Kidney (tissue), 14 donors: ENCODE data around the gene DHFR. TPM values are rescaled to one million over a fixed set of nuclear protein-coding genes. Genes with fewer than 3 reads are reported as not detected.

ENCODE experiments used
- DNase-seq, 5 donors: peaks; one replicate each; pipeline ENCODE4 v3.0.0-alpha.2; 2013 to 2020
- FAIRE-seq: peaks from 2 replicates; lab custom pipeline; 2012; peaks lifted over from hg19 to GRCh38; lab: Jason Lieb, UNC
- H3K27ac ChIP-seq, 2 donors: one replicate each; pipeline ENCODE4 v1.7.0; 2013; ENCODE audit warnings: low read depth in 2 of 2, low read length in 2 of 2, inconsistent platforms in 1 of 2
- H3K27me3 ChIP-seq: one replicate; pipeline ENCODE4 v1.7.1; 2013; ENCODE audit warnings: low read length, inconsistent platforms; ENCODE audit not compliant: control insufficient read depth, insufficient read depth
- H3K36me3 ChIP-seq, 3 donors: one replicate each; pipeline versions ENCODE4 v1.7.0 to v1.7.1; 2013; ENCODE audit warnings: low read length in 3 of 3, control low read depth in 1 of 3, inconsistent platforms in 1 of 3; ENCODE audit not compliant: insufficient read depth in 3 of 3, control insufficient read depth in 2 of 3
- H3K4me1 ChIP-seq, 3 donors: one replicate each; pipeline versions ENCODE4 v1.7.0 to v1.7.1; 2013; ENCODE audit warnings: low read length in 3 of 3, inconsistent platforms in 1 of 3, low read depth in 1 of 3; ENCODE audit not compliant: control insufficient read depth in 2 of 3, insufficient read depth in 2 of 3
- H3K4me3 ChIP-seq, 3 donors: one replicate each; pipeline versions ENCODE4 v1.7.0 to v1.8.1; 2013; ENCODE audit warnings: low read length in 3 of 3, control low read depth in 1 of 3, inconsistent platforms in 1 of 3
- H3K9ac ChIP-seq, 3 donors: one replicate each; pipeline versions ENCODE4 v1.7.0 to v1.7.1; 2013; ENCODE audit warnings: low read length in 3 of 3, control low read depth in 1 of 3, inconsistent platforms in 1 of 3
- H3K9me3 ChIP-seq, 3 donors: one replicate each; pipeline versions ENCODE4 v1.7.0 to v1.7.1; 2013; ENCODE audit warnings: low read length in 3 of 3, control low read depth in 1 of 3, inconsistent platforms in 1 of 3; ENCODE audit not compliant: control insufficient read depth in 2 of 3, insufficient read depth in 1 of 3
- CTCF ChIP-seq: IDR thresholded peaks from 3 replicates; pipeline ENCODE4 v1.5.1; 2012; ENCODE audit warnings: mild to moderate bottlenecking, moderate library complexity, borderline replicate concordance; ENCODE audit not compliant: insufficient read depth; ENCODE audit errors: extremely low read depth
- intact Hi-C: fragments of 100-400 bp; cut with DNase I; formaldehyde crosslinking; loops from one replicate; pipeline ENCODE4 v1.11.1; 2022
- polyA plus RNA-seq: library from polyadenylated mRNA; stranded (reverse); fragments of 350-450 nt; fragmentation: Illumina TruSeq; extraction: RNeasy Lipid Tissue Mini Kit (QIAGEN cat#74804); gene quantifications from one replicate; pipeline ENCODE4 v1.2.3, GENCODE V29; 2014; ENCODE audit warnings: low read depth, low replicate concordance; ENCODE audit not compliant: insufficient read depth
- total RNA-seq: library from RNA; stranded (reverse); fragmentation: NEBNext Ultra II Directional; extraction: Animal tissue kit (Norgen Biotek cat#: 25700); gene quantifications from one replicate; pipeline ENCODE4 v1.2.1, GENCODE V29; 2021
- donor health status: control.
- donor health status: control.
- donor health status: control.
- donor health status: control.
- donor health status: control.
- donor health status: DM: yes; HTN: yes; CAD: no.
- donor health status: Normal renal cell carcinoma (clear cell type).

DHFR gene
- total and polyA plus RNA-seq, 2 donors from 2014 or later, result 13.7 to 14.3 TPM

DNA sequence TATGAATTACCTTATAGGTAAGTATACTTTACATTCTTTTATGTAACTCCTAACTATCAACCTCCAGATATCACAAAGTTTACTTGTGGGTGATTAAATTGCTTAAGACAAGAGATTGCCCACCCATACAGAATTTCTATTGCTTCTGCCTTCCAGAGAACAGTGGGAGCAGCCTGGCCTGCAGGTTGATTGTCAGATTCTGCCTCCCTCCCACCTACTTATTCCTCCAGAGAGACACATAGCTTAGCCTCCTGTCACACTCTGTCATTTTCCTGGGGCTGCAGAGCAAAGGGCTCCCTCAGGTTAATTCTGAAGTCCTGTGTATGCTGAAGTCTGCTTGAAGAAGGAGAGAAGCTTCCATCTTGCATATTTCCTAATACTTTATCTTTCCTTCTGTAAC lies 48.5 kb upstream of the DHFR start:
- Histone ChIP-seq H3K9me3 (no peaks in the 10 kb centered on the region), H3K4me3 (no peak overlapping the region), H3K36me3 (peaks cover 0 to 8% (median 0%) of the 10 kb centered on the region in 3 donors), H3K27ac (no peak overlapping the region), H3K27me3 (no peaks in the 10 kb centered on the region), H3K9ac (no peak overlapping the region), H3K4me1 (peaks cover 0 to 16% (median 3%) of the 10 kb centered on the region in 3 donors)
- DNase-seq (no peak), FAIRE-seq (no peak)
- TF ChIP-seq CTCF, result no peak
- intact Hi-C loops, result no loop called here

DNA sequence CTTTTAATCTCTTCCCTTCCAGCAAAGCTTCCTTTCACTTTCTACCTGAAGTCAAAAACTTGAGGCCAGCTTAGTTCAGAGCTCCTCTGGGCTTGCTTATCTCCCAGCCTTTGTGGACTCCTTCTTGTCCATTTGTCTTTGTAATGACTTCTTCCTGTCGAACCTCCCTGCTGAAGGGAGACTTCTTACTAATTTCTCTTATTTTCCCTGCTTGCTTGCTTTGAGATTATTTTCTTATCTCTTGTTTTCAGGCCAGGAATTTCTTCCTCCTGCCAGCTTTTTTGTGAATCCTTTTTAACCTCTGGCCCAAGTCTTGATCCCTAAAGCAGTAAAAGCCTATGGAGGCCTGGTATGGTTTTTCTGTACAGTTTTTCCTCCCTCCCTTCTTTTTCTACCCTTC lies 46.8 kb upstream of the DHFR start:
- no peak for TF ChIP-seq CTCF
- no peak for FAIRE-seq
- Histone ChIP-seq H3K27ac (no peak overlapping the region), H3K4me1 (peaks cover 0 to 8% (median 3%) of the 10 kb centered on the region in 3 donors), H3K9ac (no peak overlapping the region), H3K27me3 (no peaks in the 10 kb centered on the region), H3K4me3 (no peak overlapping the region), H3K9me3 (no peaks in the 10 kb centered on the region), H3K36me3 (peaks cover 0 to 8% (median 0%) of the 10 kb centered on the region in 3 donors)
- DNase-seq, result no peak
- intact Hi-C loops, result no loop called here

DNA sequence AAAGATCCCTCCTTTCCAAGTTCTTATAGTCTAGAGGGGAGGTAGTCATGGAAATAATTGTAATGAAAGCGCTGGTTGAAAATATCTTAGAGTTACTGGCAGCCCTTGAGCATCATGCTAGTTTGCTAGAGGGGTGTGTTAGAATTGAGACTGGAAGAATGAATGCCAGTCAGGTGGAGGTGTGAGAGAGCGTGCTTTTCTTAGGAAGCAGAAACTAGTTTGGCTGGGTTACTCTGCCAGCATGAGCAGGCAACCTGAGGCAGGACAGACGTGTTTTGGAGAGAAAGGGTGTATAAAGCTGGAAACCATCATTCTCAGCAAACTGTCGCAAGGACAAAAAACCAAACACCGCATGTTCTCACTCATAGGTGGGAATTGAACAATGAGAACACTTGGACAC lies 43.6 kb upstream of the DHFR start:
- Histone ChIP-seq H3K36me3 (peaks cover 0 to 4% (median 0%) of the 10 kb centered on the region in 3 donors), H3K27ac (no peak overlapping the region), H3K9ac (no peak overlapping the region), H3K27me3 (no peaks in the 10 kb centered on the region), H3K4me3 (no peak overlapping the region), H3K4me1 (peaks cover 0 to 3% (median 0%) of the 10 kb centered on the region in 3 donors), H3K9me3 (no peaks in the 10 kb centered on the region)
- DNase-seq (no peak), FAIRE-seq (no peak)
- intact Hi-C loops, result no loop called here
- TF ChIP-seq CTCF, result no peak

DNA sequence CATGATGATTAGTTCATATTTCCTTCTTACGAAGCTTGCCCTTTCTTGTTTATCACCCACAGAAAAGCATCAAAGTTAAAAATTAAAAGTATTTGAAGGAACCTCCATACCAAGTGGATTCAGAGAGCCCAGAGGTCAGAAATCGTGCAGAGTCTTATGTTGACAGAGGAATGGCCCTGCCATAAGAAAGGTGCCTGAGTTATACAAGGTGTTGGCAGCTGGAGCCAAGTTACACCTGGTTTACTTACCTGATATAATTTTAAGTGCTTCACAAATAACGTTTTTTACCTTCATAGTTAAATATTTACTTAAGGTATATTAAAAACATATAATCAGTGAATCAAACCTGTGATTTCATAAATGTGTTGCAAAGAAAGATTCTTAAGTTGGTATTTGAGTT lies 42.3 kb upstream of the DHFR start:
- FAIRE-seq, result no peak
- Histone ChIP-seq H3K27ac (no peak overlapping the region), H3K9me3 (no peaks in the 10 kb centered on the region), H3K4me1 (peaks cover 0 to 3% (median 0%) of the 10 kb centered on the region in 3 donors), H3K4me3 (no peak overlapping the region), H3K27me3 (no peaks in the 10 kb centered on the region), H3K9ac (no peak overlapping the region), H3K36me3 (peaks cover 0 to under 1% (median 0%) of the 10 kb centered on the region in 3 donors)
- intact Hi-C loops, result no loop called here
- DNase-seq, result no peak
- TF ChIP-seq CTCF, result no peak
